CD14-positive monocyte (primary cell): Measurements from ENCODE around the gene ADAMTS15. TPM values are rescaled to one million over a fixed set of nuclear protein-coding genes. Genes with fewer than 3 reads are reported as not detected.

ENCODE experiments used
- DNase-seq, 3 donors: peaks; one replicate each; pipeline ENCODE4 v3.0.0-alpha.2; 2011 to 2022
- H2AFZ ChIP-seq: 2 replicates; pipeline ENCODE4 v1.6.0; 2012; ENCODE audit warnings: mild to moderate bottlenecking, low read depth, low read length, inconsistent platforms; ENCODE audit not compliant: insufficient read depth, poor library complexity, severe bottlenecking
- H3K27ac ChIP-seq, 2 donors: 1 replicate in 1 of 2; 2 replicates in 1 of 2; pipeline ENCODE4 v1.5.1; 2012 to 2013; ENCODE audit warnings: low read length in 2 of 2, control low read depth in 1 of 2, inconsistent platforms in 1 of 2, low read depth in 1 of 2, mild to moderate bottlenecking in 1 of 2
- H3K27me3 ChIP-seq, 2 donors: one replicate each; pipeline versions ENCODE4 v1.6.0 to v1.6.1; 2011 to 2013; ENCODE audit warnings: low read length in 2 of 2; ENCODE audit not compliant: control insufficient read depth in 2 of 2, insufficient read depth in 2 of 2
- H3K36me3 ChIP-seq, 2 donors: replicated peaks in 1 of 2; 1 replicate in 1 of 2; 2 replicates in 1 of 2; pipeline versions ENCODE4 v1.5.1 to v1.6.1; 2012 to 2013; ENCODE audit warnings: low read length in 2 of 2, control low read depth in 1 of 2, inconsistent platforms in 1 of 2, mild to moderate bottlenecking in 1 of 2; ENCODE audit not compliant: insufficient read depth in 2 of 2, control insufficient read depth in 1 of 2
- H3K4me1 ChIP-seq, 2 donors: 1 replicate in 1 of 2; 2 replicates in 1 of 2; pipeline versions ENCODE4 v1.5.1 to v1.6.1; 2012 to 2013; ENCODE audit warnings: low read length in 2 of 2, control low read depth in 1 of 2, inconsistent platforms in 1 of 2, mild to moderate bottlenecking in 1 of 2, moderate library complexity in 1 of 2; ENCODE audit not compliant: insufficient read depth in 2 of 2, control insufficient read depth in 1 of 2
- H3K4me2 ChIP-seq: replicated peaks from 2 replicates; pipeline ENCODE3; 2012; ENCODE audit warnings: low read length, moderate library complexity, mild to moderate bottlenecking; ENCODE audit not compliant: poor library complexity, severe bottlenecking; ENCODE audit errors: extremely low read depth
- H3K4me3 ChIP-seq, 3 experiments: fragments of 200-600 bp in 1 of 3; sonication (generic) in 1 of 3; replicated peaks in 1 of 3; 1 replicate in 2 of 3; 2 replicates in 1 of 3; pipeline ENCODE4 v1.5.1; 2011 to 2013; ENCODE audit warnings: low read length in 3 of 3, mild to moderate bottlenecking in 3 of 3, control low read depth in 2 of 3, low read depth in 2 of 3, inconsistent platforms in 1 of 3, moderate library complexity in 1 of 3
- H3K79me2 ChIP-seq: 2 replicates; pipeline ENCODE4 v1.6.0; 2012; ENCODE audit warnings: mild to moderate bottlenecking, control low read depth, inconsistent platforms, low read length, moderate library complexity; ENCODE audit not compliant: insufficient read depth
- H3K9ac ChIP-seq: 2 replicates; pipeline ENCODE4 v1.6.0; 2017; ENCODE audit warnings: low read length, mild to moderate bottlenecking; ENCODE audit not compliant: insufficient read depth, poor library complexity, severe bottlenecking
- H3K9me3 ChIP-seq, 2 donors: replicated peaks in 1 of 2; 1 replicate in 1 of 2; 2 replicates in 1 of 2; pipeline versions ENCODE4 v1.5.1 to v1.6.1; 2012 to 2013; ENCODE audit warnings: low read length in 2 of 2, control low read depth in 1 of 2; ENCODE audit not compliant: control insufficient read depth in 1 of 2, insufficient read depth in 1 of 2
- H4K20me1 ChIP-seq: 2 replicates; pipeline ENCODE4 v1.6.0; 2012; ENCODE audit warnings: mild to moderate bottlenecking, low read length, control low read depth, moderate library complexity; ENCODE audit not compliant: insufficient read depth
- H3K27ac Mint-ChIP-seq, 7 donors: one replicate each; pipeline ENCODE4 v1.8.0; 2020; ENCODE audit warnings: mild to moderate bottlenecking in 7 of 7, mixed read lengths in 7 of 7, moderate library complexity in 6 of 7, inconsistent platforms in 2 of 7
- H3K27me3 Mint-ChIP-seq, 3 donors: one replicate each; pipeline ENCODE4 v1.8.0; 2021 to 2022; ENCODE audit warnings: low read depth in 3 of 3, mild to moderate bottlenecking in 3 of 3, mixed read lengths in 3 of 3, moderate library complexity in 3 of 3, inconsistent platforms in 1 of 3
- H3K36me3 Mint-ChIP-seq, 2 donors: one replicate each; pipeline ENCODE4 v1.8.0; 2020; ENCODE audit warnings: mixed read lengths in 2 of 2, inconsistent platforms in 1 of 2, mild to moderate bottlenecking in 1 of 2
- H3K4me1 Mint-ChIP-seq: one replicate; pipeline ENCODE4 v1.8.0; 2020; ENCODE audit warnings: mild to moderate bottlenecking, mixed read lengths
- H3K4me3 Mint-ChIP-seq, 2 donors: one replicate each; pipeline ENCODE4 v1.8.0; 2020; ENCODE audit warnings: mild to moderate bottlenecking in 2 of 2, mixed read lengths in 2 of 2, moderate library complexity in 1 of 2
- H3K9me3 Mint-ChIP-seq, 7 donors: one replicate each; pipeline ENCODE4 v1.8.0; 2020 to 2022; ENCODE audit warnings: mixed read lengths in 7 of 7, mild to moderate bottlenecking in 6 of 7, moderate library complexity in 6 of 7, inconsistent platforms in 2 of 7
- CTCF ChIP-seq: fragments of 200-600 bp; IDR thresholded peaks from one replicate; pipeline ENCODE4 v1.8.0; 2022; ENCODE audit warnings: antibody characterized with exemption, mild to moderate bottlenecking
- WGBS: methylation state at CpG from one replicate; pipeline ENCODE4 v1.1.5; 2013; ENCODE audit warnings: missing lambda C conversion rate; ENCODE audit not compliant: insufficient coverage; 5-methylcytosine and 5-hydroxymethylcytosine counted together
- intact Hi-C, 2 donors: fragments of 100-400 bp; cut with micrococcal nuclease; formaldehyde crosslinking; loops; one replicate each; pipeline versions ENCODE4 v1.15.0 to v1.15.1; 2023
- polyA plus RNA-seq, 3 donors: library from polyadenylated mRNA; depleted of rRNA in 1 of 3; unstranded in 2 of 3; stranded (reverse) in 1 of 3; fragments of 300-500 nt in 2 of 3; fragments of >200 nt in 1 of 3; fragmentation: Illumina TruSeq in 2 of 3; gene quantifications; 1 replicate in 2 of 3; 2 replicates in 1 of 3; pipeline ENCODE4 v1.2.3, GENCODE V29; 2012 to 2021

Gene ADAMTS15
- polyA plus RNA-seq, 3 donors, result not detected

GRCh38 chr11:130525307-130525706 is 76.9 kb downstream of the ADAMTS15 start:
- no peaks in the 10 kb centered on the region for H3K36me3 Mint-ChIP-seq
- H3K27ac Mint-ChIP-seq, result no peak overlapping the region
- H3K27ac ChIP-seq, result no peak overlapping the region
- H3K4me1 Mint-ChIP-seq, result no peaks in the 10 kb centered on the region
- 92% methylated on average over 2 of the region's 6 CpGs for WGBS
- no peaks in the 10 kb centered on the region for H3K36me3 ChIP-seq
- no peak overlapping the region for H3K4me3 ChIP-seq
- no peaks in the 10 kb centered on the region for H4K20me1 ChIP-seq
- H3K9ac ChIP-seq, result no peak overlapping the region
- no peak overlapping the region for H3K4me3 Mint-ChIP-seq
- TF ChIP-seq CTCF, result no peak
- DNase-seq, result no peak
- H3K9me3 ChIP-seq, result peaks cover 0 to 8% of the 10 kb centered on the region in 2 donors
- H3K27me3 Mint-ChIP-seq, result peaks cover 0 to 3% (median 2%) of the 10 kb centered on the region in 3 donors
- H3K27me3 ChIP-seq, result no peaks in the 10 kb centered on the region
- no peak overlapping the region for H3K4me2 ChIP-seq
- intact Hi-C loops, result no loop called here
- peaks cover 1 to 8% (median 4%) of the 10 kb centered on the region in 7 donors for H3K9me3 Mint-ChIP-seq
- no peaks in the 10 kb centered on the region for H3K79me2 ChIP-seq
- H3K4me1 ChIP-seq, result no peaks in the 10 kb centered on the region
- no peak overlapping the region for H2AFZ ChIP-seq

Other genes with a start within 250 kb of the ADAMTS15 start
- 10 to 100 TPM in 1 of 3 donors, 1 to 10 TPM in 2; 2.4 to 21.3 (median 2.7) TPM for gene ZBTB44, start 133.7 kb upstream of the ADAMTS15 start, polyA plus RNA-seq
- gene ADAMTS8, start 20.0 kb upstream of the ADAMTS15 start, polyA plus RNA-seq, result not detected